Endometrial microvascular endothelial cells (primary cell): ENCODE results near the gene SLC16A13. TPM values are rescaled to one million over a fixed set of nuclear protein-coding genes. Genes with fewer than 3 reads are reported as not detected.

ENCODE experiments used
- in situ Hi-C: cut with HindIII; loops from 2 replicates; pipeline ENCODE4 v1.10.0; 2017; ENCODE audit warnings: low sequenced_read_pairs, low pct_unique_long_range_greater_than_20kb; ENCODE audit errors: inconsistent ontology term
- total RNA-seq: library from RNA; depleted of rRNA; stranded (reverse); fragments of >200 nt; gene quantifications from one replicate; pipeline ENCODE4 v1.2.3, GENCODE V29; 2015; ENCODE audit errors: inconsistent ontology term

SLC16A13 gene
- total RNA-seq, 1 donor from 2014 or later: 2.0 TPM

DNA sequence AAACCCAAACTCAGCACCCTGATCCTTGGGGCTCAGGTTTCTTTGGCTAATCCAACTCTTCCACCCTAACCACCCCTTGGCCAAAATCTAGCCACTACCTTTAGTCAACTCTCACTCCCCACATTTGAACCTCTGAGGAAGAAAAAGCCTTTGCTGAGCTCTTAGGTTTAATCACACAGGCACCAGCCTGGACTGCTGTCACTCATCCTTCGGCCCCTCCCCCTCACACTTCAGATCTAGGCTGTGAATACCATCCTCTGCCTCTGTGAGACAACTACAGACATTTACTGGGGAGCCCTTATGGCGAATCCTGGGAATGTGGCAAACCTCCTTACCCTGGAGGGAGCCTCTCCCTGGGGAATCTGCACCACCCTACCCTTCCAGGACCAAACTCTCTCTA is 28.7 kb upstream of the SLC16A13 start:
- in situ Hi-C loops: loop anchor here (25.0 kb wide), 1 partner anchor 95 kb away; no protein-coding TSS in a partner anchor

DNA sequence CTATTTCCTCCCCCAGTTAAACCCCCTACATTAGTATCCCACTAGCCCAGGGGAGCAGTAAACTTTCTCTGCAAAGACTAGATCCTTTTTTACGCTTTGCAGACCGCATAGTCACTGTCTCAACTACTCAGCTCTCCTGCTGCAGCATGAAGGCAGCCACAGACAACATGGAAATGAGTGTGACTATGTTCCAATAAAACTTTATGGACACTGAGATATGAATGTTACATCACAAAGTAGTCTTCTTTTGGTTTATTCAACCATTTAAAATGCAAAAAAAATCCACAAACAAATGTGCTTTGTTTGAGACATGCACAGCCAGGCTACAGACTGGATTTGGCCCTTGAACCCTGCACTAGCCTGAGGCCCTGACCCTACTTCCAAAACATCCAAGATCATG is 25.3 kb upstream of the SLC16A13 start:
- in situ Hi-C loops: loop anchor here (25.0 kb wide), 1 partner anchor 98 kb away; no protein-coding TSS in a partner anchor

DNA sequence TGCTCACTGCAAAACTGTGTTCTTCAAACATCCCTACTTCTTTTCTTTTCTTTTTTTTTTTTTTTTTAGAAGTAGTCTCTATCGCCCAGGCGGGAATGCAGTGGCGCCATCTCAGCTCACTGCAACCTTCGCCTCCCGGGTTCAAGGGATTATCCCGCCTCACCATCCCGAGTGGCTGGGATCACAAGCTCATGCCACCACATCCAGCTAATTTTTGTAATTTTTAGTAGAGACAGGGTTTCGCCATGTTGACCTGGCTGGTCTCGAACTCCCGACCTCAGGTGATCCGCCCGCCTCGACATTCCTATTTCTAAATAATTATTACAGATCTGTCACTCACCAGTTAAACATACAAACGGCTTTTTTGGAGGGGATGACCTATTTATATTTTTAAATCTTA is 24.4 kb upstream of the SLC16A13 start:
- in situ Hi-C loops: loop anchor here (25.0 kb wide), 1 partner anchor 99 kb away; no protein-coding TSS in a partner anchor

DNA sequence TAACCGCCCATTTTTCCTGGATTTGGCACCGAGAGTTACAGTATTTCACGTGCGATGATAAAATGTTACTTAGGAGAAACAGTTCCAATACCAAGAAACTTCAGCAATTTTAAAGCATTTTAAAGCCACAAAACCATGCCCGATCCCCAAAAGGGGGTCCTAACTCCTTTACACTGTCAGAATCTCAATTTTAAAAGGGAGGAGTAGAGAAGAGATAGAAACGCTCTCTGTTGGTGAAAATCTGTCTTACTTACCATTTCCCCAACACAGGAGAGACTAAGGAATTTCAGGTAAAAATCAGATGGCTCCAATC is 23.9 kb upstream of the SLC16A13 start:
- in situ Hi-C loops: loop anchor here (25.0 kb wide), 1 partner anchor 100 kb away; no protein-coding TSS in a partner anchor

DNA sequence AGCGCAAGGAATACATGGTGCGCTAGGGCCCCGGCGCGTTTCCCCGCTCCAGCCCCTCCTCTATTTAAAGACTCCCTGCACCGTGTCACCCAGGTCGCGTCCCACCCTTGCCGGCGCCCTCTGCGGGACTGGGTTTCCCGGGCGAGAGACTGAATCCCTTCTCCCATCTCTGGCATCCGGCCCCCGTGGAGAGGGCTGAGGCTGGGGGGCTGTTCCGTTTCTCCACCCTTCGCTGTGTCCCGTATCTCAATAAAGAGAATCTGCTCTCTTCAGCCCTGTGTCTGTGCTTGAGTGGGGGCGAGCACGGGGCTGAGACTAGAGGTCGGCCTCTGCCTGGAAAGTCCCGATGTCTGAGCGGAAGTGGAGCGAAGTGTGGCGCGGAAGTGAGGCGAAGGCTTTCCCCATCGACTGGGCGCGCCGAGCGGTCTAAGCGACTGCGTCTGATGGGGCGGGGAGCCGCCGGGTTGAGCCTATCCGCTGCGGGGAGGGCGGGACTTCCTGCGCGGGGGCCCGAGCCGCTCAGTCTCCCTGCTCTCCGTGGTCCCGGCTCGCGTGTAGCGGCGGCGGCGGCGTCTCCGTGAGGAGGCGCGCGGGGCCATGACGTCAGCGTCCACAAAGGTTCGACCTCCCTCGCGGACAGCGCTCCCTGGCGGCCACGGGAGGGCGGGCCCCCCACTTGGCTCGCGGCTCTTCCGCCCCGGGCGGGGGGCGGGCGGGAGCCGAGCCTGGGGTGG is 21.4 kb upstream of the SLC16A13 start:
- in situ Hi-C loops: loop anchor here (25.0 kb wide), 1 partner anchor 102 kb away; no protein-coding TSS in a partner anchor

DNA sequence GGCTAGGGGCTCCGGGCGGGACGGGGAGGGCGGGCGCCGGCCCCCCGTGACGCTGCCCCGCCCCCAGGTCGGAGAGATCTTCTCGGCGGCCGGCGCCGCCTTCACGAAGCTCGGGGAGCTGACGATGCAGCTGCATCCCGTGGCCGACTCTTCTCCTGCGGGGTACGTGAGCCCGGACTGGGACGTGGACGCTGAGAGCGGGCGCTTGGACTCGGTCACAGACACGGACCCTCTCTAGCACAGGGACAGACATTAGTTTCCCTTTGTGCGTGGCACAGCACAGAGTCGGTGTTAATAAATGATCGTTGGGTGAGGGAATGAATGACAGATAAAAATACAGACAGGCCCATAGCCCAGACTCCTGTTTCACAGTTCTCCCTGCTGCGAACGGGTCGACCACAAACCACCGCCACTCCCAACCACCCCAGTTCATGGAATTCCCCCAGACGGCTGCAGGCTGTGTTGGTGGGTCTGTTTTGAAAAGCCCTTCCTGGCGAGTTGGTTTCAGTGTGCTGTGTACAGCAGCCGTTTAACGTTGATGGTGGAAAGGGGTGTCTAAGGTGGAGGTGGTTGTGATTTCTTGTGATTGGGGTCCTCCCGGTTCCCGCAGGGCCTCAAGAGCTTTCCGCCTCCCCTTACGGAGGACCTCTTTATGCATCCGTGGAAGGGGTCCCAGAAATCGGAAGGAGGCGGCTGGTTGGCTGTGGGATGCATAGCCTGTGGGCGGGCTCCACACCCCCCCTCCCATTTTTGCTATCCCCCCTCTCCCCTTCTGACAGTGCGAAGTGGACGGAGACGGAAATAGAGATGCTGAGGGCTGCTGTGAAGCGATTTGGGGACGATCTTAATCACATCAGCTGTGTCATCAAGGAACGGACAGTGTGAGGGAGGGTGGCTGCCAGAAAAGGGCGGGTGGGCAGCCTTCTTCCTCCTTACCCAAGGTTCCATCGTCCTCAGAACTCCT is 20.5 kb upstream of the SLC16A13 start:
- in situ Hi-C loops: loop anchor here (25.0 kb wide), 1 partner anchor 103 kb away; no protein-coding TSS in a partner anchor

DNA sequence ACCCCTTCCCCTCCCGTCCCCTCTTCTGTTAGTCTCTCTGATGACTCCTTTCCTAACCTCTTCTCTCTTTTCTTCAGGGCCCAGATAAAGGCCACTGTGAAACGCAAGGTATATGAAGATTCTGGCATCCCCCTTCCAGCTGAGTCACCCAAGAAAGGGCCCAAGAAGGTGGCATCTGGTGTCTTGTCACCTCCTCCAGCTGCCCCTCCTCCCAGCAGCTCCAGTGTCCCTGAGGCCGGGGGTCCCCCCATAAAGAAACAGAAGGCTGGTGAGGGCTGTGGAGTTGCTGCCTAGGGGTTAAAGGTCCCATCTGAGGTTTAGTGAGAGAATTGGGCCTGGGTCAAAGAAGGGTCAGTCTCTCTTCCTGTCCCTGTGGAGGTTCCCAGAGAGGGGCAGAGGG is 19.4 kb upstream of the SLC16A13 start:
- in situ Hi-C loops: loop anchor here (25.0 kb wide), 1 partner anchor 104 kb away; no protein-coding TSS in a partner anchor

DNA sequence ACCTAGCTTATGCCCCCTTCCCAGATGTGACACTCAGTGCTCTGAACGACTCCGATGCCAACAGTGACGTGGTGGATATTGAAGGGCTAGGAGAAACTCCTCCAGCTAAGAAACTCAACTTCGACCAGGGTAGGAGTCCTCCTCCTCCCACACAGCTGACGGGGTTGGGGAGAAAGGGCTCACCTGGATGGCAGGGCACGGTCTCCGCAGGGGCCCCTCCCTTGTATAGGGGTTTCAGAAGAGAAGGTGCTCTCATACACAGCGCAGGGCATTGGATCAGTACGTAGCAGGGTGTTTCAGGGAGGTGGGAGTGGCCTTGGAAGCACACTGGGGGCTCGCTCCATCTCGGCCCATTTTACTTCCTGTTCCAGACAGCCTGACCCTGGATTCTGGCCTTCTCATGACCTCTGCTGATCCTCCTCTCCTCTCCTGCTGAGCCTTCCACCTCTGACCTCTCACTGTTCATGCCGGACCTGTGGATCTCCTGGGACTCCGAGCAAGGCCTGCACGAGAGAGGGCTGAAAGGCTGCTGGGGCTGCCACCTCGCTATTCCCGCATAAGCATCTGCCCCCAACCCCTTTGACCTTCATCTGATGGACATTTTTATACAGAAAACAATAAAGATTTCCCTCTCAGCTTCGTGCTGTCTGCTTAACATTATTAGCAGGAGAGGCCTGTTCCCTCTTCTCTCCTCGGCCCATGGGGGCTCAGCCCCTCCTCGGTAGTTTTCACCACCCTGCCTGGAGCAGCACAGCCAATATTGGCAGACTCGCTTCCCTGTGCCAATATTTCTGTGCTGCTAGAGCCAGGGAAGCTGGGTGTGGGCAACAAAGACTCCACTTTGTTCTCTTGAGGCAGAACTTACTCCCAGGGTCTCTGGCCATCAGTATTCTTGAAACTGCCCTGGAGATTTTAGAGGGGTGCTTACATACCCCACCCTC is 18.7 kb upstream of the SLC16A13 start:
- in situ Hi-C loops: loop anchor here (25.0 kb wide), 1 partner anchor 105 kb away; no protein-coding TSS in a partner anchor

DNA sequence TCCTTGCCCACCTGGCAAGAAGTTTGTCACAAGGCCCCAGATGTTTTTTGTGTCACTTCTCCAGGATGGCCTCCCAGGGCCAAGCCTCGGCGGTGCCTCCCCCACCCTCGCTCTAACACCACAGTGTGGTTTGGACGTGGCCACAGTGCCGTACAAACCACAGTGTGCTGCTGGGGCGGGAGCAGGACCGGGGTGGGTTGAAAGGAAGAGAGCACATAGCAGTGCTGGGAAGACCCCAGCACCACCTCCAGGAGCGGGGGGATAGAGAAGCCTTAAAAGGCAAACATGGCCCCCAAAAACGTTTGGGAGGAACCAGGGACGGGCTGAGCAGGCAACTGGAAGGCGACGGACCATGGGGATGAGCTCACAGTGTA is 18.0 kb upstream of the SLC16A13 start:
- in situ Hi-C loops: loop anchor here (25.0 kb wide), 1 partner anchor 106 kb away; no protein-coding TSS in a partner anchor

DNA sequence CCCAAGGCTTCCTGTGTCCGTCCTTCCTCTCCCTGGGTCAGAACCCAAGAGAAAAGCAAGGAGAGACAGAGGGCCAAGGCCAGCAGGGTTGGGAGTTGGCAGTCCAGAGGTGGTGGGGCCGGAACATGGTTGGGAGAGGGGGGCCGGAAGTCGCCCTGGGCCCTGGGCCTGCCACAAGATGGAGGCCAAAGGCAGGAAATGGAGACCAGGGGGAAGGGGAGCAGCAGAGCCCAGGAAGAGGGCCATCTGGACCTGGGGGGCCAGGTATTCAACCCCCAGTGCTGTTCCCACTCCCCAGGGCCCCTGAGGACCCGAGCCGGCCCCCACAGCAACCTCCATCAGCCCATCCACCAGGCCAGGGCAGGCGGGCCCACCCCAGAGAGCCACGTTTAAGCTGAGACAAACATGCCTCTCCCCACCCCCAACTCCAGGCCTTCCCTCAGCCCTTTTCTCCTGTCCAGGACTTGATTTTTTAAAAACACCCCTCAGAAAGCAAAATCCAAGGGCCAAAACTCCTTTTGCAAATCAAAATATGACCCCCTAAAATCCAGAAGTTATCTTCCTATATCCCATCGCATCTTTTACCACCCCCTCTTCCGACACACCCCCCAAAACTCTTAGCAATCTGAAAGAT is 17.4 kb upstream of the SLC16A13 start:
- in situ Hi-C loops: loop anchor here (25.0 kb wide), 1 partner anchor 106 kb away; no protein-coding TSS in a partner anchor

DNA sequence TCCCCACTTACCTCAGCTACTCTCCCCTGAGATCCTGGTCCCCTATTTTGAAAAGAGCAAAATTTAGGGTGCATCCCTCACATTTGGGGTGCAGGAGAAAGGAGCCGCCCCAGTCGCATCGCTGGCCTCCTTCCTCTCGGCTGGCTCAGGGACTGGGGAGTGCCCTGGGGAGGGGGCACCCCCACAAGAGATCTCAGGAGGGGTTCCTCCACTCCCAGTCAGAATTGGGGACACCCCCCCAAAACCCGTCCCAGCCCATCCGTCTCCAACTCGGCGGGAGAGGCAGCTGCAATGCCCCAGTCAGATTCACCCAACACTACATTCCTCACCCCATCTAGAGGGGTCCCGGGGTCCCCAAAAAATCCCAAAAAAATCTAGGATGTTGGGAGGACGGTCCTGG is 16.4 kb upstream of the SLC16A13 start:
- in situ Hi-C loops: loop anchor here (25.0 kb wide), 1 partner anchor 107 kb away; no protein-coding TSS in a partner anchor

DNA sequence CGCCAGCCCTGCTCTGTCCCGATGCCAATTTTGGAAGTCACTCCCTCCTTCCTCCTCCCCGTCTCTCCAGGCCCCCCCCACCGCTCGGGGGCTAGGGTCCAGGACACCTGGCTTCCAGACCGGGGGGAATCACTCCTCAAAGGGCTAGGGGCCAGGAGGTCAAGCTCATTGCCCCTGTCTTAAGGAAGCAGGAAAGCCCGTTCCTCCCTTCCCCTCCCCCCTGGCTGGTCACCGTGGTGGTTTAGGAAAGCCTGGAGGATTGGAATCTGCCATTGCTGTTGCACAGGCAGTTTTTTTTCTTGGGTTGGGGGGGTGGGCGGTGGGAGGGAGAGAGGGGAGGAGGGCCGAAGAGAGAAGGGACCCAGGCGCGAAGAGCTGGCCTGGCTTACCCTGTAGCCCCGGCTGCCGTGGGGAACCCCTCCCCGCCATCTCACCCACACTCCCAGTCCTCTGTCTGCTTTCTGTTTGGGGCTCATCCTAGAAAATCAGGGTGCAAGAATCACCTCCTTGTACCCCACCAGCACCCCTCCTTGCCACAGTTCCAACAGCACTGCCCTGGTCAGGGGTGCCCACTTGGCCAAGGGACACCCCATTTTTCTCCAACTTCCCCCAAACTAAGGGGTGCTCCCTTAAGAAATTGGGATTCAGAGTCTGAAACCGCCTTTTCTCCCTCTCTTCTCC is 15.8 kb upstream of the SLC16A13 start:
- in situ Hi-C loops: loop anchor here (25.0 kb wide), 1 partner anchor 108 kb away; no protein-coding TSS in a partner anchor

DNA sequence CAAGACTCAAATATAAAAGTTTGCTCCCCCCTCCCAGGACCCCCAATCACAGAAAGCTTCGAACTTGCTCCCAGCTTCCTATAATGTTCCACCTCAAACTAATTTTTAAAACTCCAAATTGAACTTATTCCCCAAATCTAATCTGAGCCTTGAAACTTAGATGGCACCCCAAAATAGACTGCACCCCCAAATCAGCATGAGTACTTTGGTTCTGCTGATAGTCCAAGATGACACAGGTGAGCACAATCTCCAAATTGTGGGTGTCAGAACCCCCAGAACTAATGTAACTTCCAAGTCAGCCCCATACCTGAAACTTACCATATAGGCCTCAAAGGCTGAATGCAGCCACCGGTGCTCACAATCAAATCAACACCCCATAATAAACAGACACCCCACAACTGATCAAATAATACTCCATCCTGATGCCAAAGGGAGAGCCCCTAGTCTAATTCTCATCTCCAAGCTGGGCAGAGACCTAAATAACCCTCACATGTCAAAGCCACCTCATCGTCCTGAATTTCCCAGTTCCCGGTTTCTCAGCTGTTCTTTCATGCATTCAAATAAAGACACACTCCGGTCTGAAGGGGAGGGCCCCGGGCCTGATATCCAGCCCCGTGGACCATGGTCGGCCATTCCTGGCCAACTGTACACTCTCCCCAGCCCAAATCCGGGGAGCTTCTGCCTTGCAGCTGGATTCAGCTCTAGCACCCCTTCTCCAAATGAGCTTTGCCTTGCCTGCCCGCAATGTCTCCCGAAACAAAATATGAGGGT is 14.7 kb upstream of the SLC16A13 start:
- in situ Hi-C loops: loop anchor here (25.0 kb wide), 1 partner anchor 109 kb away; no protein-coding TSS in a partner anchor

DNA sequence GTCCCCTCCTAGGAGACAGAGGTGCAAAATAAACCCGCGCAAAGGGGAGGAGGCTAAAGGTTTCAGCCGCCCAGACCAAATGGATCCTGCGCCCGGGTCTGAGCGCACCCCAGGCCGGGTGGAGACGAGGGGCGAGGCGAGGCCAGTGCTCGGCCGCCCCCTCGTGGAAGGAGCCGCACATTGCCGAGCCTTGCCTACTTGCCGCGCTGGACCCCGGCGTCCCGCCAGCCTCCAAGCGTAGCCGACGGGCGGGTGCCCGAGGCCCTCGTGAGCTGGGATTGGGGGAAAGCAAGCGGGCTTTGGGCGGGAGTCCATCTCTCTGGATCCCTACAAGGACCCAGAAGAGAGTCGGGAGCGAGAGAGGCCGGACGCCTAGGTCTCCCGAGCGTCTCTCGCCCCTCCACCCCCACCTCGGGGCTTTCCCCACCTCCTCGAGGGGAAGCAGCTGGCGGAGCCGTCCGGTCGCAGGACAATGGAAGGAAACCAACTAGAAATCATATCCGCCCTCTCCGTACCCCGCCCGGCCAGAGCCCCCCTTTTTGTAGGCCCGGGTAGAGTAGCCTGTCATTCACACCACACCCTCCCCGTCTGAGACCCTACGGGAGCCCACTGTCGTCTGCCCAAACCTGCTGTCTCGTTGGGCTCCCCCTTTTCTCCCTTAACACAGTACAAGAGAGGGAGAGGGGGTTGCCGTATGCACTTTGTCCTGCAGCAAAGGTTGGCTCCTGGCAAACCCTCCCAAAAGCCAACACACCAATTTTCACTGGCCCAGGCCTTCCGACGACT is 13.6 kb upstream of the SLC16A13 start:
- in situ Hi-C loops: loop anchor here (25.0 kb wide), 1 partner anchor 110 kb away; no protein-coding TSS in a partner anchor

DNA sequence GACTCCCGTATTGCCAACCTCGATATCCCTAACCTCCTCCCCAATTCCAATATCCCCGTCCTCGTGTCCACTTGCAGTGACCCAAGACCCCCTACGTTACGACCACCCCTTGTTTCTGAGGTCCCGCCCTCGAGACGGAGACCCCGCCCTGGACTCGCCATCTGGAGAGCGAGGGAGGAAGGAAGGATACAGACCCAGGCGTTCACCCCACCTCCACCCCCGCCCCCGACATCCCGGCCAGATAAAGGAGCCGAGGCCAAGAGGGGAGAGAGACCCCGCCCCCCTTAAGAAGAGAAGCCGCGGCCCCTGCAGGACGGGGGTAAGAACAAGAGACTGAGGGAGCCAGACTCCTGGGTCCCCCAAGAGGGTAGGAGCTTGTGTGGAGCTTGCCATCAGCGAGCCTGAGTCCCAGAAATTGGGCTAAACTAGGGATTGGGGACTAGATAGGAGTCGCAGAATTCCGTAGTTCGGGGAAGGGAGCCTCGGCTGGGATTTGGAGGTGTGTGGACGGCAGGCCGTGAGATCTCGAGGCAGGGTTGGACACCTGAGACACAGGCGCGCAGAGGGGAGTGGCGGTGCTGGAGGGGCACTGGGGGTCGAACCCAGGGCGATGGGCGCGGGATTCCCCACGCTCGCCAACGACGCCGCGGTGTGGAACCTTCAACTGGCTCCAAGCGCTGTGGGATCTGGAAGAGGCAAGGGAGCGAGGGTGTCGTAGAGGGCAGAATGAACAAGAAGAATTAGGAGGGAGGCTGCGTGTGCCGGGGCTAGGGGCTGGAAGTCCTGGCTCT is 12.8 kb upstream of the SLC16A13 start, which contains the start of gene BCL6B:
BCL6B (plus strand) TSS at position 270 of the 791 bp plus-strand sequence. CDS start 622 bp downstream, outside the sequence.
- in situ Hi-C loops: loop anchor here (25.0 kb wide), 1 partner anchor 111 kb away; no protein-coding TSS in a partner anchor
